GM19372 (cell line): ENCODE data around the gene LYL1.

ENCODE experiments used
- ATAC-seq: cut with Tn5 transposase; IDR thresholded peaks from one replicate; pipeline ENCODE4 v1.9.1; 2021; ENCODE audit warnings: mild to moderate bottlenecking, low read depth, moderate library complexity; ENCODE audit not compliant: unreplicated experiment

LYL1 gene

DNA sequence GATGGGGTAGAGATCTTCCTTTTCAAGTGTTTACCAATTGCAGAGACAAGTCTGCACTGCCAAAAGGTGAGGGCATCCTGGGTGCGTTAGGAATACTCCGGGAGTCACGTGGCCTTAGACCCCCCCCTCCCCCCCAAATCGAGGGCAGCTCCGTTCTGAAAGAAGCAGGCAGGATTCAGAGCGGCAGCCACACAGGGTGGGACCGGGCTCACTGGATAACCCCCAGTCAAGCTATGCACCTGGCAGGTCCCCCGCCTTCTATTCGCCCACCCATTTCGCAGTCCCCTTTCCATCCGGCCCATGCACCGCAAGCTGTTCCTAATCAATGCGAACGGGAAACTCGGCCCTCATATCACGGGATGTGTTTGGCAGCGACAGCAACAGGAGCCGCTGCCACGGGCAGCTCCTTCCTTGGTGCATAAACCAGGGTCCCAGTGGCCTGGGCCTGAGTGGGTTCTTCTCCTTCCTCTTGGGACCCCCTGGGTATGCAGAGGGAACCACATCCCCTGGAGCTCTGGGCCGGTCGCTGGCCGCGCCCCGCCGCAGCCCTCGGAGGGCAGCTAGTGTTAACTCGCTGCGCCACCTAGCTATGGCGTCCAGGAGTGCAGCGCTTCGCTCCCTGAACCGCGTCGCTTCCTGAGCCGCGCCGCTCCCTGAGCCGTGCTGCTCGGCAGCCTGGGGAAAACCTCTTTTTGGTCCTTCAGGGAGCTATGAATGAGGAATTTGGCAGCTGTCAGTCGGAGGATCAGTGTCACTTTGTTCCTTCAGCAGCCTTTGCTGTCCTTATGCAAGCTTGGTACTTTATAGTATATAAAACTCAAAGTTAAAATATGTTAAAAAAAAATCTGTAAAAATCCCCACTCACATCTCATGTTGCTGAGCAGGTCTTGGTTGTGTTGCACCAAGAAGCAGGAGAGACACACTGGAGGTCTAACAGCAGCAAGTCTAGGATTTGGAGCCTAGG, 41.4 kb downstream of the LYL1 start:
- no peak for ATAC-seq

DNA sequence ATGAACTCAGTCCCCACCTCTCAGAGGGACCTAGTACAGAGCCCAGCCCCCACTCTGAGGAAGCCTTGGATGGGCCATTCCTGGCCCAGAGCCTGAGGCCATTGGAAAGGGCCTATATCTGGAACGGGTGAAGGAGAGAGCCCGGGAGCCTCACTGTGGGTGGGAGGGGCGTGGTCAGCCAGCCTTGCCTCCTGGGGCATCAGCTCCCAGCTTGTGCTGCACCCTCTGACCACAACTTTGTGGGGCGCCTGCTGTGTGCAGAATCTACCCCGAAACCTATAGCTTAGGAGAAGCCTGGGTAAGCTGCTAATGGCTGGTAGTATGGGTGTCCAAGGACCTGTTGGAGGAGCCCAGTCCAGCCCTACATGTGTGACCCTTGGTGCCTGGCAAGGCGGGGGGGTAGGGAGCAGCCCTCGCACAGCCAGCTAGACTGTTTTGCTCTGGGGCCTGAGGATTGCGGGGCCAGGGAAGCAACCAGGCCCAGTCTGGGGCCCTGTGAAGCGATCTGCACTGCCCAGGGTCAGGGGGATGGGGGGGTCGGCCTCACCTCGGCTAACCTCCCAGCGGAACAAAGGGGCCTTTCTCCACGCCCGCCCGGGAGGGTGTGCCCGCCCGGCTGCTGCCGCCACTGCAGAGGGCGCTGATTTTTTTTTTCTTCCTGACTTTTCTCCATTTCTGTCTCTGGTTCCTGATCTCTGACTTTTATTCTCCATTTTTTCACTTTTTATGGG, 42.3 kb downstream of the LYL1 start:
- ATAC-seq: no peak

DNA sequence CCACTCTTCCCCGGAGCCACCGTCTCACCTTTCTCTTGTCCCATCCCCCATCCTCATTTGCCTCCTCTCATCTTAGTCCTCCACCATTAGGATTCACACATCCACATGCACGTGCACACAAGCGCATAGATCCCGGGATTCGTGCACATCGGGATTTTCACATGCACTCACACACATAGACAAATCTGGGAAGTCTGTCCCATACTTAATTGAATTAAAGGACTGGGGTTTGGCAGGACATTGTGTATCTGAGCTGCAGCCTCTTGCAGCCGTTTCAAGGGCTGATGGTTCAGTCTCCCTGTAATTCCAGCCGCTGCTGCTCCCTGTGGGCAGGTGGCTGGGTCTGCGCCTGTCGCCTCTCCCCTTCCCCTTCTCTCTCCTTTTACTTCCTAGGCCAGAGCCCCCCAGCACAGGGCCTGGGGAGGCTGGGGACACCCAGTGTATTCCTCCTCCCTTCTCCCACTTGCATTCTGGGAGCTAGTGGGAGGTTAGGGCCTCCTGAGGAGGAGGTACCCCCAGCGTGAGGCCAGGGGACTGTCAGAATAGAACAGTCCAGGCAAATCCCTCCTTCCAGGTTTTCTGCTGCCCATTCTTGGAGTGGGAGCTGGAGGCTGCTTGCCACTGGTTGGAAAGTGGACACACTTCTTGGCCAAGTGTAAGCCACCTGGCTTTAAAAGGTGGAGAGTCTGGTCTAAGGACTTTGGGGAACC, 43.6 kb downstream of the LYL1 start:
- no peak for ATAC-seq

DNA sequence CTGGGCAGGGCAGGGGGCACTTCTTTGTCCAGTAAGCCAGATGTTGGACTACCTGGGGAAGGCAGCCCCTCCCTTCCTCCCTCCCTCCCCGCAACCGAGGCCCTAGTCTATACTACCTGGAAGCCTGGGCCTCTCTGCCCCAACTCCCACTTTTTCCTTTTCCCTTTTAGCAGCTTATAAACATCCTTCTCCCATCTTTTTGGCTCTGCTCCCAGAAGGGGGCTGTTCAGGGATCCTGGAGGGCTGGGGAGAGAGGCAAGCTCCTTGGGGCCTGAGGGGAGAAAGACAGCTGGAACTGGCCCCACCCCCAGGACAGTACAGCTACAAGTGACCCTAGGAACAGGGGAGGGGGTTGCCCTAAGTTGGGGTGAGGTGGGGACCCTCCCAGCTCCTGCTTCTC, 44.9 kb downstream of the LYL1 start:
- no peak for ATAC-seq

DNA sequence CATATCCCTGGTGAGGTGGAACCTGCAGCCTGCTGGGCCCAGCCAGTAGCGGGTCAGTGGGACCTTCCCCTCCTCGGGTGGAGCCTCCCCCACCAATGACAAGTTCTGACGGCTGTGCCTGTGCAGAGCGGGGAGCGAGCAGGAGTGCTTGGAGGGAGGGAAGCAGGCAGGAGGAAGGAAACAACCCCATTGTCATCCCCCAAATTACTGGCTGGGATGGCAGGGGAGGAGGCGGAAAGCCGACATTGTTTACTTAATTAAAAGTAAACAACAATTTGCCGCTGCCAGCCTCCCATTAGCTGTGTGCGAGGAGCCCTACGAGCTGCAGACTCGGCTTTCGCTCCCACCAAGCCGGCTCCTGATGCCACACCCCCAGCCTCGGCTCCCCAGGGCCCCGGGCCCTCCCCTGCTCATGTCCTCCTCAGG, 45.5 kb downstream of the LYL1 start:
- no peak for ATAC-seq

DNA sequence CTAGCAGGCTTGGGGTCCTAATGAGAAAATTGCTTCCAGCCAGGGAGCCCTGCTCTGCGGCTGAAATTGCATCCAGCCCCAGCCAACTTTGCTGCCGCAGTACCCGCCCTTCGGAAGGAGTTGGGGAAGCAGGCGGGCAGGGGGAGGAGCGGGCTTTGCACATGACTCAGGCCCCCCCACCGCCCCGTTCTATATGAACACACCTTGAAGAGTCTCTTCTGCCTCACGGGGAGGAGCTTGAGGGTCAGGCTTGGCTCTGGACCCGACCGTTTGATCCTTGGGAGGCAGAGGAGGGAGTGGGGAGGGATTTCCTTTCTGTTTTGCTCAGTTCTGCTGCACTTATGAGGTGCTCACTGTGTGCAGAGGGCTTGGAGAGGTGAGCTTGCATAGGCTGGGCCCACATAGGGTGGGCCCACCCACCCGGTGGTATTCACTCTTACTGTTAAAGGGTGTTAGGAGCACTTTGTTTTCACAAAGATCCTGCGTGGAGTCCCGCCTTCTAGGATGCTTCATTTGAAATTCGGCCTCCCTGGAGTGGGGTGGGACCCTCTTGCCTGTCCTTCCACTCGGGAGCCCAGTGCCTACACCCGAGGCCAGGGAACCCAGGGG, 46.5 kb downstream of the LYL1 start:
- no peak for ATAC-seq

DNA sequence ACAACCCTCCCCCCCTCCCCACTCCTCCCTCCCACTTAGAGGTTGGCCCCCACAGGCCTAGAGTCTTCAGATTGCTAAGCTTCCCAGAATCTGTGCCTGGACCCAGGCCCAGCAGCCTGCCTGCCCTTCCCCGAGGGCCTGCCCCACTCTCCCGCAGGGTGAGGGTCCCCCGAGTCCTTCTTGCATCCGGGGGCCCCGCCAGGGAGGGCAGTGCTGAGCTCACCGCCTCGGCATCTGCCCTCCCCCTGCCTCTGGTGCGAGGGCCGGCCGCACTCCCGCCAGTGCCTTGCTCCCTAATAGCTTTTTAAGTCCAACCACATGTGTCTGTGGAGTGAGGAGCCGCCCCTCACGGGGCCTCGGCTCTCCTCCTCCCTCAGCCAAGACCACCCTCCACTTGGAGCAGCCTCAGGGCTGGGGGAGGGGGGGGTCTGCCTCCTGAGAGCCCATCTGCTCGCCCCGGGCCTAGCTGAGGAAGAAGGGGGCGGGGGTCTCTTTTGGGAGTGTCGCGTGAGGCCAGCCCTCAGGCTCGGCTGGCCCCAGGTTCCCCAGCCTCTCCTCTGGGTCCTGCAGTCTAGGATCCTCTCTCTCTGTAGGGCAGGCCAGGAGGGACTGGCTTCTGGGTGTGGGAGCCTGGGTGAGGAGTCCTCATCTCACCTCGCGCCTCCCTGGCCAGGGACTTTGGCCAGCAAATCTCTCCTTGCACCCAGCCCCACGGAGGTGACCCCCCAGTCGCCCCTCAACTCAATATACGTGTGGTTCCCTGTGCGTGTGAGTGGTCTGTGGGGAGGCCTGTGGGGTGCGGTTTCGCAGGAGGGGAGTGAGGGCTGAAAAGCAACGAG, 47.2 kb downstream of the LYL1 start:
- no peak for ATAC-seq

DNA sequence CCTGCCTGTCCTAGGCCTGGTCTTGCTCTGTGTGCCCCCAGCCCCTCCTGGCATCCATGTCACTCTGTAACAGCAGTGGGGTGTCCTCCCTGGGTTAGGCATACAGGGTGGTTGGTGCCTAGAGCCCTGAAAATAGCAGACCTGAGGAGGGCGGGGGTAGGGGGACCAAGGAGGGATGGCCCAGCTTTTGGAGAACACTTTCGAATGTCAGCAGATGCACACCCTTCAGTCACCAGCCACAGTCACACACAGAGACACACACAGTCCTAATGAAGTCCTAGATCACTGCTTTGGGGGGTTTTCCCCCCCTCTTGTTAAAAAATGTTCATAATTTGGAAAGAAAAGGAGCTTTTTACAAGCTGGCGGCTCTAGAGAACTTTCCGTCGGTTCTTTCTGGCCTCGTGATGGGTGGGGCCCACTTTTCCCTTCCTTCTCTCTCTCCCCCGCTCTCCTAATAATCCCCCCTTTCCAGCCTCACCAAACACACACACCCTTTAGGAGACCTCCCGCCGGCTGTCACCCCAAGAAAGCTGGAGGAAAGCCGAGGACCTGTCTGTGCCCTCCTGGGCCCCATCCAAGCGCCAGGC, 47.9 kb downstream of the LYL1 start:
- no peak for ATAC-seq

DNA sequence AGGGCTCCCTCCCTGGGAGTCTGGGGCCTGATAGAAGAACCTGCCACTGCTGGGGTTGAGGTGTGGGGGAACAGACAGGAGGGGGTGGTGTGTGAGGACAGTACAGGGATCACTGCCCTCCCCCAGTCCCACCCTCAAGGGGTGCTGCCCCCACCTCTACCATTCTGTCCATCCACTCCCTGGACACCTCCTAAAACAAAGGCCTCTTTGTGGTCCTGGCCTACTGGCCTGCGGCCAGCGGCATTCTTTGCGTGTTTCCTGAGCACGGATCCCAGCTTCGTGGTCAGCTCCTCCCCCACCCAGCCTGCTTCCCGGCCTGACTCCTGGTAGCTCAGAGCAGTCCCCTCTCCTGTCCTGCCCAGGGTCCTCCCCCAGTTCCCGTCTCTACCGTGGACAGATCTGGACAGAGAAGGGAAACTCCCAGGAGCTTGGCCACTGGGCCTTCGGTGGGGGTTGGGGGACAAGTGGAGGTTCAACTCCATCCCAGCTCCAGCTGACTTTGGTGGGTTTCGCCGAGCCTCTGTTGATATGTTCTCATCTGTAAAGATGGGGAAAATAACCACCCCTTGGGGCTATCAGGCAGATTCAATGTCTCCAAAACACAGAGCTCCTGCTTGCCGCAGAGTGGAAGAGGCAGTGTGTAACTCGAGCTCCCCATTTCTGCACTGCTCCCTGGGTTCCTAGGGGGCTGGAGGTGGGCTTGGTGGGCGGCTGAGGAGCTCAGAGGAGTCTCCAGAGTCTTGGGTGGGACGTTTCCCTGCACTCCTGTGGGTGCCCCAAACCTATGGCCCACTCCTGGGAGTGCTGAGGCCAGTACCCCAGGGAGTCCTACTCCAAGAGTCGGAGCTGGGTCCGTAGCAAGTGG, 48.7 kb downstream of the LYL1 start:
- ATAC-seq: no peak

DNA sequence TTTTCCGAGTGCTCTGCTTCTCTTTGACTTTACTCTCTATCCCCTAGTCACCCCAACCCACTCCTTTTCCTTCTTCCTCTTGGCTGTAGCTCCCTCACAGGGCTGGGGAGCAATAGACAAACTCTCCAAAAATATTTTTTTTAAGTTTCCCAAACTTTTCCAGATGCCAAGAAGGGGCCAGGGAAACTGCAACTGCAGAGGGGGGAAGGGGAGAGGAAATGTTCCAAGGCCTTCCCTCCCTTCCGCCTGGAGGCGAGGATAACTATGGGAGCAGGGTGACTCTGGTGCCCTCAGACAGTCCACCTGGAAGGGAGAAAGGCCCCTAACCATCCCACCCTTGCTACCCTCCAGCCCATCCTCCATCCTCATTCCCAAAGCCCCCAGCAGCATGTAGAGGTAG, 49.4 kb downstream of the LYL1 start:
- ATAC-seq: no peak

DNA sequence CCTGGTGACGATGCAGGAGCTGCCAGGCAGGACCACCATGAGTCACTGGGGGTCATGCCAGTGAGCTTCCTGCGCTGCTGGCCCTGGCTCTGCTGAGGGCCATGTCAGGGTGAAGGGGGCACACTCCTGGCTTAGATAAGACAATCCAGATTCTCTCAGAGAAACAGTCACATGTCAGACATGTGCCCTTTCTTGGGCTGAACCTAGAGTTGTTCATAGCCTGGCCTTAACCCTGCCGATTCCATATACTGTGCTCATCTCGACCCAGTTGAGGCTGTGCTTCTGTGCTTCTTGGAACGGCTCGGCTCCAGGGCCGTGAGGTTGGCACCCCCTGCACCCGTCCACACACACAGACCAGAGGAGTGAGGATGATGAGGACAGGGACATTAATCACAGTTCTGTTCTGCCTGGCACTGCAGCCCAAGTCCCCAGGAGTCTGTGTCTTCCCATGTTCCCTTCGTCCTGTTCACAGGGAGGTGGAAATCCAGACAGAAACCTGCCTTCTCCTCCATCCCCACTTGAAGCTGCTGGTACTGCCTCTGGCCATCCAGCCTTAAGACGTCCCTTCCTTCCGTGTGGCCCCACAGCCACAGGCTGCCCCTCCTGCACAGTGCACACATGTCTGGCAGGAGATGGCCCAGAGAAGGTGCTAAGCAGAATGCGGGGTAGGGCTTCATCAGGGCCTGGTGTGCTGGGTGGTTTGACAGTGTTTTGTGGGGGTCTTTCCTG, 50.0 kb downstream of the LYL1 start:
- no peak for ATAC-seq

DNA sequence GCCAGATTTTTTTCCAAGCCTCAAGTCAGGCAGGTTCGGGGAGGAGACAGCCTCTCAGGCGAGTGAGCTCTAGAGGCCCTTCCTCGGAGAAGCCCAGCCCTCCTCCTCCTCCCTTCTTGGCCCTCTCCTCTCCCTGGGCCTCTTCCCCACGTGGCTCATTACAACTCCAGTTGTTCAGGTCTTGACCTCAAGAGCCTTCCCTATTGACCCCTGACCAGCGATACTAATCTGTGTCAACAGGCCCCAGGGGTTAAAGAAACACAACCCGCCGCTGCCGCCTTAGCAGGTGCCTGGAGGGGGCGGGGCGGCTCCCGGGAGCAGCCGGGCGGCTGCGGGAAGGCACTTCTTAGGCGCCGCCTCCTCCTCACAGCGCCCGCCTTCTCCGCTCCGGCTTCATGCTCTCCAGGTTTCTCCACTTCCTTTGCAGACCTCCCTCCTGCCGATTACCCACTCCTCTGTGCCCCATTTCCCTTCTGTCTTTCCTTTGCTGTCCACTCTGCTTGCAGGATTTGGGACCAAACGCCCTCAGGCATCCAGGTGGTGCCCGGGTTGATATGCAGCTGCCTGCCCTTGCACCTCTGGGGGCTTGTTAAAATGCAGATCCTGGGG, 51.0 kb downstream of the LYL1 start:
- ATAC-seq: no peak

DNA sequence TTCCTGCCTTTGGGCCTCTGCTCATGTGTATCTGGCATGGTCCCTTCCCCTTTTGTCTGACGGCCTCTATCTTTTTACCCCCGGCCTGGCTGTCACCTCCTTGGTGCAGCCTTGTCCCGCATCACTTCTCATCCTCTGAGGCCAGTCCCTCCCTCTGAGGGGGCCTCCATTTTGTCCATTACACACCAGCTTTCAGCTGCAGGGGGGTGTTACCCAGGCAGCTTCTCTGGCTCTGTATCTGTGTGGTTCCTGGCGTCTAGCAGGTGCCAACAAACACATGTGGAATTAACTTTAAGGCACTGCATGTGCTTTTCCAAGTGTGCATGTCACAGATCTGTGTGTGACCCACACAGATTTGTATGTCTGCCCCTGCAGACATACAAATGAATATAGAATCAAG, 52.4 kb downstream of the LYL1 start:
- ATAC-seq: no peak
